Chondrocyte (in vitro differentiated cells): ENCODE measurements around the gene OPHN1. TPM values are rescaled to one million over a fixed set of nuclear protein-coding genes. Genes with fewer than 3 reads are reported as not detected.

Experiments
- DNase-seq: peaks from one replicate; pipeline ENCODE4 v3.0.0; 2021; ENCODE audit warnings: mixed read lengths, low spot score
- H3K27ac Mint-ChIP-seq: one replicate; pipeline ENCODE4 v1.8.0; 2021; ENCODE audit warnings: mild to moderate bottlenecking, moderate library complexity, mixed read lengths; ENCODE audit not compliant: unreplicated experiment
- H3K27me3 Mint-ChIP-seq: 2 replicates; pipeline ENCODE4 v1.8.0; 2021; ENCODE audit warnings: low read depth, mixed read lengths
- H3K36me3 Mint-ChIP-seq: 2 replicates; pipeline ENCODE4 v1.8.0; 2021; ENCODE audit warnings: low read depth, mixed read lengths
- H3K4me1 Mint-ChIP-seq: 2 replicates; pipeline ENCODE4 v1.8.0; 2021; ENCODE audit warnings: low read depth, mild to moderate bottlenecking, mixed read lengths
- H3K4me3 Mint-ChIP-seq: one replicate; pipeline ENCODE4 v1.8.0; 2021; ENCODE audit warnings: mild to moderate bottlenecking, moderate library complexity, mixed read lengths; ENCODE audit not compliant: unreplicated experiment
- H3K9me3 Mint-ChIP-seq: 2 replicates; pipeline ENCODE4 v1.8.0; 2021; ENCODE audit warnings: low read depth, mixed read lengths
- total RNA-seq: library from RNA; stranded (reverse); gene quantifications from 3 replicates; pipeline ENCODE4 v1.2.1, GENCODE V29; 2021
- TF ChIP-seq, protein P1 (sequence below): fragments of 200-600 bp; sonication (generic); IDR thresholded peaks from 2 replicates; pipeline ENCODE4 v1.5.0; 2021; ENCODE audit warnings: antibody characterized with exemption, mild to moderate bottlenecking, moderate library complexity

OPHN1 gene
- total RNA-seq, 1 donor from 2014 or later, result 6.1 TPM

DNA sequence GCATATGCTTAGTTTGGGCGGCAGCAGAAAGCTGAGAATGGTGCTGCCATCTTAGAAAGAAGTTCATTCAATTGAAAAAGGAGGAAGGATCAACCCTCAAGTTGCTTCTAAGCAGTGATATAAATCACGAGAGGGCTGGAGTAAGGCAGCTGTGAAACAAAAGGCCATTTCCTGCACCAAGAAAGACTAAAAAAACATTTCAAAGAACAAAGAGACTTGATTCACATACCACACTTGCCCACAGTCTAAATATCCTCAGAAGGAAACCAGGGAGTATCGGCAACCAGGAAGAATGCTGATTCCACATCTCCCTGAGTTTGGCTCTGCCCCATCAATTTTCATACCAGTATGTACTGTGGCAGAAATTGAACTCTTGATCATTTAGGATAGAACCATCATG is 240.1 kb downstream of the OPHN1 start:
- Mint-ChIP-seq H3K4me1 (no peaks in the 10 kb centered on the region), H3K4me3 (no peak overlapping the region)
- no peak for DNase-seq

DNA sequence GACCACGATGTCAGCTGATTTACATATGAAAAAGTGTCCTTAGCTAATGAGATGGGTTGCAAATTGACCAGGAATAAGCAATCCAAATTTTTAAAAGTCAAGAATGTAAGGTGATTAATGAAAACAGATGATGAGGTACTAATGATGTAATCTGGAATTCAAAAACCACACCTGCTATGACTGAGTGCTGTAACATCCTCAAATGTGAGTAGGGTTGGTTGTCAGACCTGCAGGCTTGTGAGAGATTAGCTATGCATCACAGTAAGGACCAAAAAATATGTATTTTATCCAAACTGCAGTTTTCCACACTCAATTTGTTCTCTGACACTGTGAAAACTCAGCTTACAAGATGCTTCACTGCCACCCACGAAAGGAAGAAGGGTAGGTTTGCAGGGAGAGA is 242.5 kb downstream of the OPHN1 start:
- Mint-ChIP-seq H3K4me3 (no peak overlapping the region), H3K4me1 (no peaks in the 10 kb centered on the region), H3K27ac (no peak overlapping the region), H3K9me3 (no peaks in the 10 kb centered on the region), H3K27me3 (no peaks in the 10 kb centered on the region), H3K36me3 (no peaks in the 10 kb centered on the region)
- DNase-seq, result no peak
- TF ChIP-seq, protein P1, sequence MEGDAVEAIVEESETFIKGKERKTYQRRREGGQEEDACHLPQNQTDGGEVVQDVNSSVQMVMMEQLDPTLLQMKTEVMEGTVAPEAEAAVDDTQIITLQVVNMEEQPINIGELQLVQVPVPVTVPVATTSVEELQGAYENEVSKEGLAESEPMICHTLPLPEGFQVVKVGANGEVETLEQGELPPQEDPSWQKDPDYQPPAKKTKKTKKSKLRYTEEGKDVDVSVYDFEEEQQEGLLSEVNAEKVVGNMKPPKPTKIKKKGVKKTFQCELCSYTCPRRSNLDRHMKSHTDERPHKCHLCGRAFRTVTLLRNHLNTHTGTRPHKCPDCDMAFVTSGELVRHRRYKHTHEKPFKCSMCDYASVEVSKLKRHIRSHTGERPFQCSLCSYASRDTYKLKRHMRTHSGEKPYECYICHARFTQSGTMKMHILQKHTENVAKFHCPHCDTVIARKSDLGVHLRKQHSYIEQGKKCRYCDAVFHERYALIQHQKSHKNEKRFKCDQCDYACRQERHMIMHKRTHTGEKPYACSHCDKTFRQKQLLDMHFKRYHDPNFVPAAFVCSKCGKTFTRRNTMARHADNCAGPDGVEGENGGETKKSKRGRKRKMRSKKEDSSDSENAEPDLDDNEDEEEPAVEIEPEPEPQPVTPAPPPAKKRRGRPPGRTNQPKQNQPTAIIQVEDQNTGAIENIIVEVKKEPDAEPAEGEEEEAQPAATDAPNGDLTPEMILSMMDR, result no peak

More for the DNA sequence above, 240.1 kb downstream of the OPHN1 start:
- H3K27me3 Mint-ChIP-seq, result no peaks in the 10 kb centered on the region
- TF ChIP-seq, protein P1, result no peak
- H3K9me3 Mint-ChIP-seq, result no peaks in the 10 kb centered on the region
- no peak overlapping the region for H3K27ac Mint-ChIP-seq
- no peaks in the 10 kb centered on the region for H3K36me3 Mint-ChIP-seq

DNA sequence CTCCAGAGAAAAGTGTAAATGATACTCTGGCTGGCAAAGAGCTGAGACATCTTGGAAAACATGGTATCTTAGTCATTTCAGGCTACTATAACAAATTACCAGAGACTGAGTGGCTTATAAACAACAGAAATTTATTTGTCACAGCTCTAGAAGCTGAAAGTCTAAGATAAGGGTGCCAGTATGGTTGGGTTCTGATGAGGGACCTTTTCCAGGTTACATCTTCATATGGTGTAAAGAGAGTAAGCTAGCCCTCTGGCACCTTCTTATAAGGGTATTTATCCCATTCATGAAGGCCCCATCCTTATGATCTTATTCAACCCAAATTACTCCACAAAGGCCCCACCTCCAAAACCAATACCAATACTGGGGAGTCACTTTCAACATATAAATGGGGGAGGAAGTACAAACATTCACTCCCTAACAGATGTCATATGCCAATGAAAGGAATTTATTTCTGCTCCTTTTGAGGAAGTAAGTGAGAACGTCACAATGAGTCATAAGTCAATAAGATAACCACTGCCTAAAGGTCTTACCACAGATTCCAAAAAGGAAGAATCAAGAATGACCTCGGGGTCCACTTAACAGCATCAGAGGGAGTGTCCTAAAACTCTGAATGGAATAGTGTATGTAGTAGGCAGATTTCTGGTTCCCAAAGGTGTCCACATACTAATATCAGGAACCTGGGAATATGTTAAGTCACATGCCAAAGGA is 246.6 kb downstream of the OPHN1 start:
- no peak overlapping the region for H3K27ac Mint-ChIP-seq
- H3K4me3 Mint-ChIP-seq, result no peak overlapping the region
- peaks cover 6% of the 10 kb centered on the region for H3K4me1 Mint-ChIP-seq
- no peaks in the 10 kb centered on the region for H3K27me3 Mint-ChIP-seq
- H3K36me3 Mint-ChIP-seq, result no peaks in the 10 kb centered on the region
- no peak for DNase-seq
- TF ChIP-seq, protein P1, result no peak
- no peaks in the 10 kb centered on the region for H3K9me3 Mint-ChIP-seq

DNA sequence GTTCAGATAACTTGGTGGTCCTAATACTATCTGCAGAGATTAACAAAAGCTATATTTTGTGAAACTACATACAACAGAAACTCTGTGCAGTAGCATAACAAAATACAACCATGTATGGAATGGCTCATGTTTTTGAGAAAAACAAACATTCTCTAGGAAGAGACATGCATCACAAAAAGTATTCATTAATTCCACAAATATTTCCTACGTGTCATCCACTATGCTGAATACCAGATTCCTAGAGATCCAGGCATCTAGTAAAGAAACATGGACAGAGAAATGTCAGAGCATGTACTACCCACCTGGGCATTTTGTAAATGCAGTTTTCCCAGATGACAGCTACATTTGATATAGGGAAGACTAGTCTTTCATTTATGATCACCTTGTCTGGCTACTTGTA is 248.1 kb downstream of the OPHN1 start:
- TF ChIP-seq, protein P1, result no peak
- no peak for DNase-seq
- H3K4me3 Mint-ChIP-seq, result no peak overlapping the region
- H3K27me3 Mint-ChIP-seq, result no peaks in the 10 kb centered on the region
- no peak overlapping the region for H3K27ac Mint-ChIP-seq
- no peaks in the 10 kb centered on the region for H3K36me3 Mint-ChIP-seq
- no peaks in the 10 kb centered on the region for H3K9me3 Mint-ChIP-seq
- peaks cover 6% of the 10 kb centered on the region for H3K4me1 Mint-ChIP-seq

DNA sequence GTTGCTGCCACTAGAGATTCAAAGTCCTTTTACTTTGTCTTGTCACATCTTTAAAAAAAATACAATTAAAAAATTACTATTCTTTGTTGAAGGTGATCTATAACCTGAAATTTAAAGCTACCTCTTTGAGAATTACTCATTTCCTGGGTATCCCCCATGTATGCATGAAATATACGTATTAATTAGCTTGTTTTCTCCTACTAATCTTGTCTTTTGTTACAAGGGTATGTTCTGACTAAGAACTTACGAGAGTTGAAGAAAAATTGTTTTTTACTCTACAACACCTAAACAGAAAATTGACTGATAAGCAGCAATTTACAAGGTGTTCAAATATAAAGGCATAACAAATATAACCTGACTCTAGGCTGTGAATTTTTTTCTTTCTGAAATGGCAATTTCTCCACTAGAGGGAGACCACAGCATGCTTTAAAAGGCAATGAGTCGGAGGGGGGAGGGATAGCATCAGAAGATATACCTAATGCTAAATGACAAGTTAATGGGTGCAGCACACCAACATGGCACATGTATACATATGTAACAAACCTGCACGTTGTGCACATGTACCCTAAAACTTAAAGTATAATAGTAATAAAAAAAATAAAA is 249.6 kb downstream of the OPHN1 start:
- no peaks in the 10 kb centered on the region for H3K36me3 Mint-ChIP-seq
- H3K4me1 Mint-ChIP-seq, result peaks cover 6% of the 10 kb centered on the region
- TF ChIP-seq, protein P1, result peak; percentile 79
- no peaks in the 10 kb centered on the region for H3K9me3 Mint-ChIP-seq
- no peak overlapping the region for H3K4me3 Mint-ChIP-seq
- no peaks in the 10 kb centered on the region for H3K27me3 Mint-ChIP-seq
- no peak for DNase-seq
- no peak overlapping the region for H3K27ac Mint-ChIP-seq
